Stimulated activated CD4-positive, alpha-beta T cell treated with anti-CD3 and anti-CD28 coated beads, TNF-alpha, amount 100 ng/mL, for 4 hours (primary cell): Measurements from ENCODE around the gene ZNF618.
"Not testable (repeated sequence)": the region's sequence is repeated elsewhere in the genome, so short reads cannot be mapped to it uniquely, and the experiment has no call there.

ENCODE experiments used
- DNase-seq, 3 experiments: peaks; one replicate each; pipeline ENCODE4 v3.0.0-alpha.2; 2020; ENCODE audit warnings: low read depth in 3 of 3

ZNF618 gene

DNA sequence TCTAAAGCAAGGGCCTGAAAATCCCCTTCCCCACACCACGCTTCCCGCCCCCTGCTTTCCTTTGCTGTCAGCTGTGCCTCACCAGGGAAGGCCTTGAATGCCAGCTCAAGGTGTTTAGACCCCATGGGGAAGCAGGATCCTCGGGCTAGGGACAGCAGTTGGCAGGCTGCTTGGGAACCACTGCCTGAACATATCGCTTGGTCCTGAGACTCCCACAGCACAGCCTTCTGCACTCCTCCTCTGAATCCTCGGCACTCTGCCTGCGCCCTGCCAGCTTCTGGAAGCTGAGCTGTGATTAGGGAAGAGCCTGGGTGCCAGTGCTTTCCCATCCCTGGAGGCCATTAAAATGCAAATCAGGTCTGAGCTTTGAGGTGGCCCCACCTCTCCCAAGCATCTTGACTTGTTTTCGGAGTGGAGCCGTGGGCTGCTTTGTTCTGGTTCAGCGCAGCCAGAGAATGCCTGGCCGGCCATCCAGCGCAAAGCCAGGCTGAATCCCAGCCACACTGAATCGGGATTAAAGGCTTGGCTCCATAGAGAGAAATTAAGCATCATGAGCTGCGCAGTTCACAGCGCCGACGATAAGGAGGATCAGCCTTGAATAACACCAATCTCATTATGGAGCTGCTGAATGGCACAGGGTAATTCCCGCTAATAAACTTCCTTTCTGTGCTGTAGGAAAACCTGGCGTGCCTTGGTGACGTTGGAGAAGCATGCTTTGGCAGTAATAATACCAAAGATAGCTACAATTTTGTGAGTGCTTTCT lies 162.0 kb downstream of the ZNF618 start:
- DNase-seq: no peak

DNA sequence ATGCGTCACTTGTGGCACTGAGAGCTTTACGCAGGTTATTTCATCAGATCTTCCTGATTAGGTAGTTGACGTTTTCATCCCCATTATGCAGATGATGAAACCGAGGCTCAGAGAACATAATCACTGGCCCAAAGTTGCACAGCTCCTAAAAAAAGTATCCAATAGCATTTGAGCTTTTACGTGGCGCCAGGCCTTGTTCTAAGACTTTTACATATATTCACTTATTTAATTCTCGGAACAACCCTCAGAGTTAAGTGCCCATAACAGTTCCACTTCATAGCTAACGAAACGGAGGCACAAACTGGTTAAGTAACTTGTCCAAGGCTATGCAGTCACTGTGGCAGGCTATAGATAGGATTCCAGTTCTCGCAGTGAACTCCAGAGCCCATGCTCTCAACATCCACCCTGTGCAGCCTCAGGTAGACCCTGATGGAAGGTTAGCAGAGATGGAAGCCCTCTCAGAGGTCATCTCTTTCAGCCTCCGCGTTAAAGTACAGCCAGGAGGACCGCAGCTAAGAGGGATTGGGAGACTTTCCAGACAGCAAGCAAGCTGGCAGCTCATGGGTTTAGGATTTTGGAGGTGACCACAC lies 162.7 kb downstream of the ZNF618 start:
- DNase-seq: no peak

DNA sequence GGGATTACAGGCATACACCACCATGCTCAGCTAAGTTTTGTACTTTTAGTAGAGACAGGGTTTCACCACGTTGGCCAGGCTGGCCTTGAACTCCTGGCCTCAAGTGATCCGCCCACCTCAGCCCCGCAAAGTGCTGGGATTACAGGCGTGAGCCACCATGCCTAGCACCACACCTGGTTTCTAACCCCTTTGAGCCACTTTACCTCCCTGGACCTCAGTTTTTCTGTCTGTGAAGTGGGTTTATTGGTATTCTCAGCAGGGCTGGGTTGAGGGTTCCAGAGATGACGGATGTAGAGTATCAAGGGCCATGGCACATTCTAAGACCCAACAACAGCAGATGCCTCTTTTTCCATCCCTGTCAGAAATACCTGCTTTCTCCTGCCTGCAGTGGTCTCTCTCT lies 163.4 kb downstream of the ZNF618 start:
- no peak for DNase-seq

DNA sequence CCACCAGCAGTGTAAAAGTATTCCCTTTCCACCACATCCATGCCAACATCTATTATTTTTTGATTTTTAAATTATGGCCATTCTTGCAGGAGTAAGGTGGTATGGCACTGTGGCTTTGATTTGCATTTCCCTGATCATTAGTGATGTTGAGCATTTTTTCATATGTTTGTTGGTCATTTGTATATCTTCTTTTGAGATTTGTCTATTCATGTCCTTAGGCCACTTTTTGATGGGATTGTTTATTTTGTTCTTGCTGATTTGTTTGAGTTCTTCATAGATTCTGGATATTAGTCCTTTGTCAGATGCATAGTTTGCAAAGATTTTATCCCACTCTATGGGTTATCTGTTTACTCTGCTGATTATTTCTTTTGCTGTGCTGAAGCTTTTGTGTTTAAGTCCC lies 167.6 kb downstream of the ZNF618 start:
- not testable (repeated sequence) for DNase-seq

DNA sequence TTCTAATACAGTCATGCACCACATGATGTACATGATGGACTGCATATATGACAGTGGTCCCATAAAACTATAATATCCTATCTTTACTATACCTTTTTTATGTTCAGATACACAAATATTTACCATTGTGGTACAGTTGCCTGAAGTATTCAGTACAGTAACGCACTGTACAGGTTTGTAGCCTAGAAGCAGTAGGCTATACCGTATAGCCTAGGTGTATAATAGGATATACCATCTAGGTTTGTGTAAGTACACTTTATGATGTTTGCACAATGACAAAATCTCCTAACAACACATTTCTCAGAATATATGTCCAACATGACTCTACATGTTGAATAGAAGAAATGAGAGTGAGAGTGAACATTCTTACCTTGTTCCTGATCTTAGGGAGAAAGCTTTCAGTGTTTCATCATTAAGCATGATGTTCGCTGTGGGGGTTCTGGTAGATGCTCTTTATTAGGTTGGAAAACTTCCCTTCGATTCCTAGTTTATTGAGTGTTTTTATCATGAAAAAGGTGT lies 170.2 kb downstream of the ZNF618 start:
- DNase-seq: no peak

DNA sequence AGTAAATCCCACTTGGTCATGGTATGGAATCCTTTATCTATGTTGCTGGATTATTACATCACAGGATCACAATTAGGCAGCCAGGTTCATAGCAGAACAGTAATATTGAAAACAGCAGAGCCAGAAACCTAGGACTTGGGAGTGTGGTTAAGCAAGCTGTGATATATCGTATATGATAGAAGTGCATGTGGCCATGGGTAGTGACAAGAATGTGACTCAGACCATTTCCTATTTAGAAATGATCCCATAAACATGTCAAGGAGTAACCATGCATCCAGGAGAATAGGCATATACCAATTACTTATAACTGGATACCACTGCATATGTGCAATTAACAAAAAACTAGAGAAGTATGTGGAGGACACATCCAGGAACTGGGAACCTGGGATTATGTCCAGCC lies 170.8 kb downstream of the ZNF618 start:
- no peak for DNase-seq

DNA sequence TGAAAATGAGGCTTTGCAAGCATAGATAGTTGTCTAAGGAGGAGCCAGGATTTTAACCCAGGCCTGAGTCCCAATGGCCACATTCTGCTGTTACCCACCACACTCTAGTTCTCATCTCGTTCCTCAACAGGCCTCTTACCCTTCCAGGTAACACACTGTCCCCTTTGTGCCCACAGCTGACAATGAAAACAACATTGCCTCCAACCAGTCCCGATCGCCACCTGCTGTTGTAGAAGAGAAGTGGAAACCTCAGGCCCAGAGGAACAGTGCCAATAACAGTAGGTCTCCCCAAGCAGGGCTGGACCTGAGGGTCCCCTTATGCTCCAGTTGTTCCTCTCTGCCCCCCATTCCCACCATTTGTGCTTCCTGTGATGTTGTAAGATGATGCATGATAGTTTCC lies 171.6 kb downstream of the ZNF618 start:
- DNase-seq: no peak

DNA sequence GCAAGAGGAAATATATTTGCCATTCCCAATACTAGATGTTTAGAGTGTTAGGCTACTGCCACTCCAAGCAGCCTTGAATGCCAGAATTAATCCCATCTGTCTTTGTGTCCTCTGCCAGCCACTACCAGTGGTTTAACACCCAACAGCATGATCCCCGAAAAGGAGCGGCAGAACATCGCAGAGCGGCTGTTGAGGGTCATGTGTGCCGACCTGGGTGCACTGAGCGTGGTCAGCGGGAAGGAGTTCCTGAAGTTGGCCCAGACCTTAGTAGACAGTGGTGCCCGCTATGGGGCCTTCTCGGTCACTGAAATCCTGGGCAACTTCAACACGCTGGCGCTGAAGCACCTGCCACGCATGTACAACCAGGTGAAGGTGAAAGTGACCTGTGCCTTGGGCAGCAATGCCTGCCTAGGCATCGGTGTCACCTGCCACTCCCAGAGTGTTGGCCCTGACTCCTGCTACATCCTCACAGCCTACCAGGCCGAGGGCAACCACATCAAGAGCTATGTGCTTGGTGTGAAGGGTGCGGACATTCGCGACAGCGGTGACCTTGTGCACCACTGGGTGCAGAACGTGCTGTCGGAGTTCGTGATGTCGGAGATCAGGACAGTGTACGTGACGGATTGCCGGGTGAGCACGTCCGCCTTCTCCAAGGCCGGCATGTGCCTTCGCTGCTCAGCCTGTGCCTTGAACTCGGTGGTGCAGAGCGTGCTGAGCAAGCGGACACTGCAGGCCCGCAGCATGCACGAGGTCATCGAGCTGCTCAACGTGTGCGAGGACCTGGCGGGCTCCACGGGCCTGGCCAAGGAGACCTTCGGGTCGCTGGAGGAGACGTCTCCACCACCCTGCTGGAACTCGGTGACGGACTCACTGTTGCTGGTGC lies 172.7 kb downstream of the ZNF618 start:
- DNase-seq: no peak

DNA sequence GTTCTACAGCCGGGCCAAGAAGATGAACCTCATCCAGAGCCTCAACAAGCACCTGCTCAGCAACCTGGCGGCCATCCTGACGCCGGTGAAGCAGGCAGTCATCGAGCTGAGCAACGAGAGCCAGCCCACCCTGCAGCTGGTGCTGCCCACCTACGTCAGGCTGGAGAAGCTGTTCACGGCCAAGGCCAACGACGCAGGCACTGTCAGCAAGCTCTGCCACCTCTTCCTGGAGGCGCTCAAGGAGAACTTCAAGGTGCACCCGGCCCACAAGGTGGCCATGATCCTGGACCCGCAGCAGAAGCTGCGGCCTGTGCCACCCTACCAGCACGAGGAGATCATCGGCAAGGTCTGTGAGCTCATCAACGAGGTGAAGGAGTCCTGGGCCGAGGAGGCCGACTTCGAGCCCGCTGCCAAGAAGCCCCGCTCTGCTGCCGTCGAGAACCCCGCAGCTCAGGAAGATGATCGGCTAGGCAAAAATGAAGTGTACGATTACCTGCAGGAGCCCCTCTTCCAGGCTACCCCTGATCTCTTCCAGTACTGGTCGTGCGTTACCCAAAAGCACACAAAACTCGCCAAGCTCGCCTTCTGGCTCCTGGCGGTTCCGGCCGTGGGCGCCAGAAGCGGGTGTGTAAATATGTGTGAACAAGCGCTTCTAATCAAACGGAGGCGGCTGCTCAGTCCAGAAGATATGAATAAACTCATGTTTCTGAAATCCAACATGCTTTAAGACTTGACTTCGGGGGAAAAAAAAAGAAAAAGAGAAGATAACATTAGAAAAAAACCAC lies 173.5 kb downstream of the ZNF618 start:
- DNase-seq: no peak

DNA sequence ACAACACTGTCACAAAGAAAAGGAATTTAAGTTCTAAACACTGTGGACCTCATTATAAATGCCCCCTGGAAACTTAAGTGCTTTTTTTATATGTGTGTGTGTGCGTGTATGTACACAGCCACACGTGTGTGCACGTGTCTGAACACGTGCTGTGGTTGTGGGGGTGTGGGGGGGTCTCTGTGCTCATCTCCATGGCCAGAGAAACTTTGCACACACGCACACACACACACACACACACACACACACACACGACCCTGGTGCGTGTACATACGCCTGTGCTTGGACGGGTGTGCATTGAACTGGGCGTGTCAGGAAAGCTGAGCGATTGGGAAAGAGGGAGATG lies 174.1 kb downstream of the ZNF618 start:
- DNase-seq: no peak

DNA sequence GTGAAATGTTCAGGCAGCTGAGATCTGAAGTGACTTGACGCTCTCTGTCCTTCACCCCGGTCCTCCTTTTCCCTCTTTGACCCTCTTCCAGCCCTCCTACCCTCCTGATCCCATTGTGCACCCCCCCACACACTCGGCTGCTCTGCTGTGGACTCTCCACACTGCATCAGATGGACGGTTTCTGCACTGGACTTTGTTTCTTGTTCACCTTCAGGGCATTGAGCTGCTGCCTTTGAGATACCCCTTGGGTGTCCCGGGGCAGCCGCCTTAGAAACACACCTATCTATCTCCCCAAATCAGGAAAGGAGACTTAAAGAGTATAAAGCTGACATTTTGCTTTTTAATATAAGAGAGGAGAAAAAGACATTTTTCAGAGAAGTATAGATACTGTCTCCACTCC lies 174.5 kb downstream of the ZNF618 start:
- no peak for DNase-seq

DNA sequence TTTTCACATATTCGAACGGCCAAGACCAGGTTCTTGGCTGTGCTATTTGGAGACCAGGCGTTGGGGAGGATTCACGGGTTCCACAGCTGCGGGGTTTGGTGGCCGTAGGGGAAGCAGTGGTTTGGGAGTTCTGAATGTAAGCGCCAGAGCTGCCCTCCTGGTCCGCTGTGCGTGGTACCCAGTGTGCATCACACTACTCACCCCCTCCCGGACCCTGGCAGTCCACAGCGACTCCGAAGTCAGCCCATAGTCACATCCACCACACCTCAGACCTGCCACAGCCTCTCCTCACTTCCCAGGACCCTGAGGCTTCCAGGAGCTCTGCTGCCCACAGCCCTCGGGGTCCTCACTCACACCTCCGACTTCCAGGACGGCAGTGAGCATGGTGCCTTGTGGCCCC lies 175.2 kb downstream of the ZNF618 start:
- no peak for DNase-seq

DNA sequence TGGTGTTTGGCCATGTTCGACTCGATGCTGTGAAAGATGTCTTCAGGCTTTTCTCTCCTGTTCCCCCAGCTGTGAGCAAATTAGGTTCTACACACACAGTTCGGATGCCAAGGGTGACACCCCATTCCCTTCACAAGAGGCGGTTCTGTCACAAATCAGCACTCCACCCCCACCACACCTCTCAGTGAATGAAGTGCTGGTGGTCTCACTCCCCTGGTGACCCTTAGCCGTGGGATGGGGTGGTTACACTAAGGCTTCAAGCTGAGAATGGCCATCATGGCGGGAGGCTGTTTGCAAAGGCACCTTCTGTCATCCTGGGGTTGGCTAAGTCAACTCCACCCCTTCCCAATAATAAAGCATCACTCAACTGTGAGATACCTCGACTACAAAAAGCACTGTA lies 175.6 kb downstream of the ZNF618 start:
- DNase-seq: no peak

DNA sequence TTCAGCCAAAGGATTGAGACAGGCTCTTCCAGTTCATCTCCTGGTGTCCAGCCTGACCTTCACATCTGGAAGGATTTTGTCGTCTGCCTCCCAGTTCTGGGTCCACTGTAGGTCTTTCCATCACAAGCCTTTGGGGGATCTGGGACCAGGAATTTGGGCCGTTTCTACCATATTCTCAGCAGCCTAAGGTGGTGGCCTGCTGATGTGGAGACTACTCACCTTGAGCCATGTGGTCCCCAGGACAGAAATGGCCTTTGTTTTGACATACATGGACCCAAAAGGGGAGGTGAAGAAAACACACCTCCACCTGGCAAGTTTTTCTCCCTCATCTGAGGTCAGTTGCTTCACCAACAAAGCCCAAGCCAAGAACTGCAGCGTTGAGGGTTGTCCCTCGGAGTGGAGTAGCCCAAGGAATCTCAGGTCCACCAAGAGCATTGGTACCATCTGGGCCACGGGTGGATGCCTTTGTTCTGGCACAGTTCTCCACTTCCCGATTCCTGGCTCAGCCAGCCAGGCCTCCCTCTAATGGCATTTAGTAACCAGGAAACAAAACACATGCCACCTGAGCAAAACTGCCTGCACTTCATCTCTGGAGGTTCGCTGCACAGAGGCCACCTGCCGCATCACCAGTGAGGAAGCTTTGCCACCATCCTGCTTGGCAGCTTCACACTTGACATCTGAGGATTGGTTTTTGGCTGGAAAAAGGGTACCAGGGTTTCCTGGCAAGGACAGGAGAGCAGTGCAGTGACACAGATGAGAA lies 177.3 kb downstream of the ZNF618 start:
- DNase-seq: no peak

DNA sequence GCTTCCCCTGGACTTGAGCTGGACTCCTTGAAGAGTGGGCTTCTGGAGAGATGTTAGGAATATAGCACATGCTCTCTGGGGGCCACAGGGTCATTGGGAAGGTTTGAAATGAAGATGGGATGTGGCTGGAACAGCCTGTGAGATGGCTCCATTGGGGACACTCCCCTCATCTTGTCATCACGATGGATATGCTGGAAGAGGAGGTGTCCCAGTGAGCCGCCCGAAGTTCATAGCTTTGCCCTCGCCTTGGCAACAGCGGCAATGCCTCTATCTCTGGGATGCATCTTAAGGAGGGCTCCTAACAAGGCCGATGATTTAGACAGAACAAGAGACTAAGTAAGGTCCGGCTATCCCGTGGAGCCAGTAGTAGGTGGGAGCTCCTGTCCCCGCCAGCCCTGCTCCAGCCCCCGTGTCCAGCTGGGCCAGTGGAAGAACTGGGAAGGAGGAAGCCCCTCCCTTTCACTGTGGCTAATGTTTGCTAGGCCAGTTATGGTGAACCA lies 178.1 kb downstream of the ZNF618 start:
- no peak for DNase-seq

DNA sequence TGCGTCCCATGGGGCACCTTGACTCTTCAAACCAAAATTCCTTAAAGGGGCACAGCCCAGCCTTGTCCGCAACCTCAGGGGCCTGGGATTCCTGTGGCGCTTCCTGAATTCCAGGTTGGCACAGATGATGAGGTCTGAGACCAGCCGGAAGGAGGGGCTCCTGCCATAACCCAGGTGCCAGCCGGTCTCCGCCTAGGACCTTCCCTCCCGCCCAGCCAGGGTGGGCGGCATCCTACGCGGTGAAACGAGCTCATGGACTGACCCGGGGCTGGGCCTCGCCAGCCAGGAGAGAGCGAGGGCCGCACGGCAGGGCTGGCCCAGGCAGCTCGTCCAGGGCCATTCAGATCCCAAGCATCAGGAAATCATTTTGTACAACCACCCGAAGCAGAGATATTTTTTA lies 179.0 kb downstream of the ZNF618 start:
- DNase-seq: no peak

DNA sequence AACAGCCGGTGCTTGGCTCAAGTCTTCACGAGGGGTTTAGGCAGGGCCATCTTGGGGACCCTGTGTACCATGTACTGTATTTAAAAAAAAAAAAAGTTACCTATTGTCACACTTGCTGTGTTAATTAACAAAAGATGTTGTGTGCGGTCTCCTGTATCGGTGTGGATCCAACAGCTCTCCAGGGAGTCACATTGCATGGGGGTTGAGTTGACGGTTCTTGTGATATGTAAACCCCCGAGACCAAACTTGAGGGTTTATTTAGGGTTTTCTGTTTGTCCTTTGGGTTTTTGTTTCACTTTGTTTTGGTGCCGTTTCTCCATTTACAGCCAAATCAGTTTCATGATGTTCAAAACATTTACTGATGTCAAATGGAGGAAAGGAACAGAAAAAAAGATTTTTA lies 179.8 kb downstream of the ZNF618 start:
- DNase-seq: no peak

DNA sequence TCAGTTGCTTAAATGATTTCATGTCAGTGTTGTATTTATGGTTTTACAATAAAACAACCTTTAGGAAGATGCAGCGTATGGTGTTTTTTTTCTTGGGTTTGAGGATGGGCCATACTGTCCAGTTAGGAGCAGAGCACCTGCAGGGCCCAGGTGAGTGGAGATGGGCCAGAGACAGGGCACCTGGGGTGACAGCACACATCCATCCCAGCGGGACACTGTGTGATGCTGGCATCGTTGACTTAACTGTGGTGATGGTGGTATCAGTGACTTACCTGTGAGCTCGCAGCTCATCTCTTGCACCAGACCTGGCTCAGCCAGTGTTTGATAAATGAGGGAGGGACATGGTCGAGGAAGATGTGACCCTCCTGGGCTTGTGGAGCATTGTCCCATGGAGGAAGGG lies 180.4 kb downstream of the ZNF618 start:
- no peak for DNase-seq

DNA sequence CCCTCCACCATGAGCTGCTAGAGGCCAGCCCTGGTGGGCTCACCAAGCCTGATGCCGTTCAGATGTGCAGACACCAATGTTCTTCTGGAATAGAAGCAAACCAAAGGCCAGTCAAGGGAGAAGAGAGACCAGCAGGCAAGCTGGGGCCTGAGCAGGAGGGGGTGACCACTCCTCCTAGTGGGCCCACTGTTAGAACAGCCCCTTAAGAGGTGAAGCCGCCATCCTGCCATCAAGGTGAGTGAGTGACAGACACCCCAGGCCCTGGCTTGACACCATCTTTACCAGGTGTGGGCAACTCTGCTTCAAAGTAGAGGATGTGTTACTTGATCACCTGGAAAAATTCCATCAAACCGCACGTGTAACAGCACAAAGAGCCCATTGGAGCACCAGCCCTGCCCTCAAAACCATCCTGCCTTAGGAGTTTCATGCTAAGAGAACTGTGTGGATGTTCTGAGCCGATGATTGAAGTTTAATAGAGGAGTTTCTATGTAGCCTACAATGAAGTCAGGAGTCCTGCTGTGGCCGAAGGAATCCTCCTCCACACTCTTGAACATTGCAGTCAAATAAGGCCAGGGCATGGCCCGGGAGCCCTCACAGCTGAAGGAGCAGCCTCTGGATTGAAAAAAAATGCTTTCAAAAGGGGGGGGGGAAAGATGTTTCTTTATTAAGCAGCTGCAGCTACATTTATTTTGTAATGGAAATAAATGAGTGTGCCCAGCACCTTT lies 181.2 kb downstream of the ZNF618 start:
- DNase-seq: no peak

DNA sequence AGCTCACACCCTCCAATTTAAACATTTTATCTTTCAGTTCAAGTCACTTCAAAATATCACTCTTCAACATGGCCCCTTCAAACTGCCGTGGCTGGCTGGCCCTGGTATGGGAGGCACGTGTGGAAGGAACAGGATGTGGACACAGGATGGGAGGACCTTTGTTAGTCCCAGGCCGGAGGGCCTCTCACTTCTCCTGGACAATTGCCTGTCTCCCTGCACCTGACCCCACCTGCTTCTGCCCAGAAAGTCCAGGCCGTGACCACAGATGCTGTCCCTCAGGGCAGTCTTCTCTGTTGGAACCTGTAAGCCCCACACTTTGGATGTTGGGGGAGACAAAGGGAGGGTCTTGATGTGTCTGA lies 182.6 kb downstream of the ZNF618 start:
- DNase-seq: no peak
